ENCODE data around the gene CDK5R1. TPM values are rescaled to one million over a fixed set of nuclear protein-coding genes. Genes with fewer than 3 reads are reported as not detected.

Gene CDK5R1
- total RNA-seq, 2 experiments from 2014 or later = 9.7 to 9.9 TPM

DNA sequence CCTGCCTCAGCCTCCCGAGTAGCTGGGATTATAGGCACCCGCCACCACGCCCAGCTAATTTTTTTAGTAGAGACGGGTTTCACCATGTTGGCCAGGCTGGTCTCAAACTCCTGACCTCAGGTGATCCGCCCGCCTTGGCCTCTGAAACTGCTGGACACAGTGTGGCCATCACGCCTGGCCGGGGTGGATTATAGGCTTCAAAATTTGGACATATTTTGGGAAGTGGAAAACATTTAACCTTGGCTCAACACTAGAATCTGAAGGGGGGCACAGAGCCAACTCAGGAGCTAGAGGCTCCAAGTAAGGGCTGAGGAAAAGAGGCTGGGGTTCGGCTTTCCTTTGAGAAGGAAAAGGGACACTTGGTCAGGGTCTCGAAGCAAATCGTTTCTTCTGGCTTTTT lies 2.2 kb upstream of the CDK5R1 start:
- Mint-ChIP-seq H3K27ac (peak overlapping the region; percentile 42), H3K36me3 (peaks cover 25% of the 10 kb centered on the region), H3K27me3 (no peaks in the 10 kb centered on the region), H3K9me3 (no peaks in the 10 kb centered on the region), H3K4me1 (peaks cover 32% of the 10 kb centered on the region), H3K4me3 (no peak overlapping the region)
- DNase-seq = no peak

DNA sequence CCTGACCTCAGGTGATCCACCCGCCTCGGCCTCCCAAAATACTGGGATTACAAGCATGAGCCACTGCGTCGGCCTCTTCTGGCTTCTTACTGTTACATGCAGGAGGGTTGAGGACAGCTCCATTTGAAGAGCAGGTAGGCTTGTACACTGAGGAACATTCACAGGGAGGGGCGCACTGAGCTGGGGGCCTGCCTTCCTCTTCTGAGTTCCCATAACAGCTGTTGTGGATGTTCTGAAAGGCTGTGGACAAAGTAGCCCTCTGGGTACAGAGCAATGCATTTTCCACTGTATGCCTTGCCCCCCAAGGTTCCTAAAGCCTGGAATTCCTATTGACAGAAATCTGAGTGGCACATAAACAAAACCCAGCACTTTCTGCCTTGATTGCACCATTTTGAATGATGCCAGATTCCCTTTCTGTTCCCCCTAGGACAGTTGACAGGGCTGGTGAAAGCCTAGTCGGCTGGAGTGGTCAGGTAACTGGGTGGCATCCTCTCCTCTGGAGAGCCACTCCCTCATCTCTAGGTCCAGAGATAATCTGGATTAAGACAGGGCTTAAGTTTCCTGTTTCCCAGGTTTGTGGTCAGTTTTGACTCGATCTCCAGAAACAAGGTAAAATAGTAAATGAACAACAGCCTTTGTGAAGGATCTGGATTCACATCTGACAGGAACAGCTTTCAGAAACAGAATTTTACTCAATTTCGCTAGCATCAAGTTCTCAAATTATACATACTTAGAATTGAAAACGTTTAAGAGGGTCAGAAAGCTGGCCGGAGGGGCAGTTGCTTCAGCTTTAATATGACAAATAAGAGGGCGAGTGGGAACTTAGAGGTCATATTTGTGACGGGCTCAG lies 1.3 kb upstream of the CDK5R1 start:
- peak overlapping the region; percentile 48 for H3K4me3 Mint-ChIP-seq

DNA sequence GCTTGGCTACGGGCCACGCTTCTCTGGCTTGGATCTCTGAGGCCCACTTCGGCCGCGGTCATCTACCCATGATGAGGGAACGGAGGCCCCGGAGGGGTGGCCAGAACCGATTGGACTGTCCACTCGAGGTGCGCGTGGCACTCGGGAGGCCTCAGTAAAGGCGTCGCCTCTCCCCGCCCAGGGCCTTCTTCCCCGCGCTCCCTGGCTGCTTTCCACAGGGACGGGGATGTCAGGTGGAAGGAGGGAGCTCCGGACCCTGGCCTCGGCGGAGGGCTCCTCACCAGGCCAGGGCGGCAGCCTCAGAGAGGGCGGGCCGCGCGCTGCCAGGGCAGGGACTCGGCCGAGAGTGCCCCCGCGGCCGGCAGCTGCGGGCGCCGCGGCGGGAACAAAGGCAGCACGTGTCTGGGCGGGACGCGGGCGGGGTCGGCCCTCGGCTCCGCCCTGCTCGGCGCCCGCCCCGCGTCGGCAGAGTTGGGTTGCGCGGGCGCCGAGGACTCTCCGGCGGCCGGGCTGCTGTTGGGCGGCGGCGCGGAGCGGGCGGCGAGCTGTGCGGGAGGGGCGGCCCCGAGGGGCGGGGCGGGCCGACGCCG lies 587 bp upstream of the CDK5R1 start:
- Mint-ChIP-seq H3K27ac (peak overlapping the region; percentile 48), H3K9me3 (no peaks in the 10 kb centered on the region), H3K36me3 (peaks cover 31% of the 10 kb centered on the region), H3K4me1 (peaks cover 46% of the 10 kb centered on the region), H3K27me3 (no peaks in the 10 kb centered on the region), H3K4me3 (peak overlapping the region; percentile 48)
- peak; percentile 79 for DNase-seq

More for the DNA sequence above, 1.3 kb upstream of the CDK5R1 start:
- Mint-ChIP-seq H3K36me3 (peaks cover 30% of the 10 kb centered on the region), H3K27ac (peak overlapping the region; percentile 48), H3K9me3 (no peaks in the 10 kb centered on the region), H3K27me3 (no peaks in the 10 kb centered on the region), H3K4me1 (peaks cover 38% of the 10 kb centered on the region)
- no peak for DNase-seq

DNA sequence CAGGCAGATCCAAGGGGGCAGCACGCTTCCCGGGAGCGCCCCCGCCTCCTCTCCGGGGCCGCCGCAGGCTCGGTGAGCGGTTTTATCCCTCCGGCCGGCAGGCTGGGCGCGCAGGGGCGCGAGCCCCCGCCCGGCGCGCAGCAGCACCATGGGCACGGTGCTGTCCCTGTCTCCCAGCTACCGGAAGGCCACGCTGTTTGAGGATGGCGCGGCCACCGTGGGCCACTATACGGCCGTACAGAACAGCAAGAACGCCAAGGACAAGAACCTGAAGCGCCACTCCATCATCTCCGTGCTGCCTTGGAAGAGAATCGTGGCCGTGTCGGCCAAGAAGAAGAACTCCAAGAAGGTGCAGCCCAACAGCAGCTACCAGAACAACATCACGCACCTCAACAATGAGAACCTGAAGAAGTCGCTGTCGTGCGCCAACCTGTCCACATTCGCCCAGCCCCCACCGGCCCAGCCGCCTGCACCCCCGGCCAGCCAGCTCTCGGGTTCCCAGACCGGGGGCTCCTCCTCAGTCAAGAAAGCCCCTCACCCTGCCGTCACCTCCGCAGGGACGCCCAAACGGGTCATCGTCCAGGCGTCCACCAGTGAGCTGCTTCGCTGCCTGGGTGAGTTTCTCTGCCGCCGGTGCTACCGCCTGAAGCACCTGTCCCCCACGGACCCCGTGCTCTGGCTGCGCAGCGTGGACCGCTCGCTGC lies 832 bp downstream of the CDK5R1 start:
- Mint-ChIP-seq H3K27me3 (no peaks in the 10 kb centered on the region), H3K27ac (peak overlapping the region; percentile 90), H3K36me3 (peaks cover 32% of the 10 kb centered on the region), H3K4me3 (peak overlapping the region; percentile 91), H3K9me3 (no peaks in the 10 kb centered on the region), H3K4me1 (peaks cover 56% of the 10 kb centered on the region)
- DNase-seq = peak; percentile 43

DNA sequence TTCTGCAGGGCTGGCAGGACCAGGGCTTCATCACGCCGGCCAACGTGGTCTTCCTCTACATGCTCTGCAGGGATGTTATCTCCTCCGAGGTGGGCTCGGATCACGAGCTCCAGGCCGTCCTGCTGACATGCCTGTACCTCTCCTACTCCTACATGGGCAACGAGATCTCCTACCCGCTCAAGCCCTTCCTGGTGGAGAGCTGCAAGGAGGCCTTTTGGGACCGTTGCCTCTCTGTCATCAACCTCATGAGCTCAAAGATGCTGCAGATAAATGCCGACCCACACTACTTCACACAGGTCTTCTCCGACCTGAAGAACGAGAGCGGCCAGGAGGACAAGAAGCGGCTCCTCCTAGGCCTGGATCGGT lies 1.4 kb downstream of the CDK5R1 start:
- DNase-seq = no peak
- Mint-ChIP-seq H3K9me3 (no peaks in the 10 kb centered on the region), H3K4me1 (peaks cover 59% of the 10 kb centered on the region), H3K4me3 (peak overlapping the region; percentile 91), H3K27me3 (no peaks in the 10 kb centered on the region), H3K27ac (peak overlapping the region; percentile 90), H3K36me3 (peaks cover 33% of the 10 kb centered on the region)

DNA sequence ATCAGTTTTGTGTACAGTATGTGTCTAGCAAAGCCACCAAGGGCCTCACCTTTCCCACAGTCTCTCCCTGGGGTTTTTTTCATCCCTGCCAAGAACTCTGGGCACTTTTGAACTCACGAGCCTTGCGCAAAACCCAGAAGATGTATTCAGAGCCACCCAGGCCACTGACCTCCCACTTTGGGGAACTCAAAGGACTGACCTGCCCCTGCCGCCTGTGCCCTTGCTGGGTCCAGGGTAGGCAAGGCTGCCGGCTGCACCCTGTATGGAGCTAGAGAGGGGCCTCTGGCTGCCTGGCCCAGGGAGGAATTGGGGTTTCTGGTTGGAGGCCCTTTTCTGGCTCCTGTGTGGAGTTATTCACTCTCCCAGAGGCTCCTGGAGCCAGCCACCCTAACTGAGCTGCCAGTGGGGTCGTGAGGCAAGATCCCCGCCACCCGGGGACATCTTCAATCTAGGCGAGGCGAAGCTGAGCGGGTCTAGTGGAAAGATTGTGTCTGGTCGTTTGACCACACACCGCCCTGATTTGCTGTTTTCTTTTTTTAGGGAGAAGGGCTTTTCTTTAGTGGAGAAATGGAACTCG lies 1.9 kb downstream of the CDK5R1 start:
- peak overlapping the region; percentile 71 for H3K27ac Mint-ChIP-seq
- peak overlapping the region; percentile 91 for H3K4me3 Mint-ChIP-seq
- DNase-seq = no peak
- peaks cover 33% of the 10 kb centered on the region for H3K36me3 Mint-ChIP-seq
- H3K4me1 Mint-ChIP-seq = peaks cover 63% of the 10 kb centered on the region
- H3K9me3 Mint-ChIP-seq = no peaks in the 10 kb centered on the region
- no peaks in the 10 kb centered on the region for H3K27me3 Mint-ChIP-seq

DNA sequence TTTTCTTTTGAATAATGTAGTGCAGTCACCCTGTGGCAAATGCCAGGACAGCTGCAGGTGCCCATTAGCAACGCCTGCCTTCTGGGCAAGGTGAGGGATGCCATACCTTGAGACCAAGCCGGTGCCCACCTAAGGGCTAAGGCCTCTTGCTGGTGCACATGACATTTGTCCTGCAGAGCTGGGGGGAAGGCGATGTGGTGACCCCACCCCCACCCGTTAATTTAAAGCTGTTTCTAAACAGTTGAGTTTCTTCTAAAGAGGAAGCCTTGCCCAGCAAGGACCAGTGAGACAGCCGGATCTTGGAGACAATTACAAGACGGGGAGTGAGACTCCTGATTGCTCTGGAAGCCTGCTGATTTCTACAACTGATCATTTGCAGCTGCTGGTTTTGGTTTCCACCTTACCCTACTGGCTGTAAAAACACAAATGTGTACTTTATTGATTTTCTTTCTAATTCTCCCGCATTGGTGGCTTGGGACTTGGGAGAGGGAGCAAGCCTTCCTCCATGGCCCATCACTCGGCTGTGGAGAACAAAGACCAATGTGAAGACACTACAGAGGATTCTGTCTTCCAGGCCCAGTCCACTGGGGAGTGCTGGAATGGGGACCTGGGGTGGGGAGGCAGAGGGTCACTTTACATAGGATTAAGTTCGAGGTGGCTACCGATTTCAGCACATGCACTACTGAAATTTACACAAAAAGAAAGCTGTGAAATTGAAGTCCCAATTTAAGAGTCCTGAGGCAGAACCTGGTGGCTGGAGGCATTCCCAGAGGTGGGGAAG lies 2.7 kb downstream of the CDK5R1 start:
- peaks cover 64% of the 10 kb centered on the region for H3K4me1 Mint-ChIP-seq
- DNase-seq = no peak
- H3K9me3 Mint-ChIP-seq = no peaks in the 10 kb centered on the region
- H3K4me3 Mint-ChIP-seq = peak overlapping the region; percentile 91
- H3K36me3 Mint-ChIP-seq = peaks cover 33% of the 10 kb centered on the region
- no peaks in the 10 kb centered on the region for H3K27me3 Mint-ChIP-seq
- H3K27ac Mint-ChIP-seq = peak overlapping the region; percentile 71

DNA sequence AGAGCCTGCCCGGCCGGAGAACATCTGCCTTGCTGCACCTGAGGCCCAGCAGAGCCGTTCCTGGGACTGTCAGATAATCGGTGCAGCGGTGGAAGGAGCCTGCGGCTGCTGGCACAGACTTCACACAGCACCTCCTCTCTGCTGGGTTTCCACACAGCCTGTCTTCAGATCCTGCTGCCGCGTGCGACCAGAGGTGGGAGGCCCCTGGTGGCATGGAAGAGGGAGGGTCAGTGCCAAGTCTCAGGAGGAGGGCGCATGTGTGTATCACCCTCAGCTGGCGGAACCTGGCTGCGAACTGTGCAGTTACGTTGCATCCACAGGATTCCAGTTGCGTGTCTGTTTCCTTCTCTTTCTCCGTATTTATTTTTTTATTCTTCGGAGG lies 3.3 kb downstream of the CDK5R1 start:
- peak overlapping the region; percentile 91 for H3K4me3 Mint-ChIP-seq
- peaks cover 65% of the 10 kb centered on the region for H3K4me1 Mint-ChIP-seq
- peak; percentile 34 for DNase-seq
- no peaks in the 10 kb centered on the region for H3K9me3 Mint-ChIP-seq
- peaks cover 33% of the 10 kb centered on the region for H3K36me3 Mint-ChIP-seq
- no peaks in the 10 kb centered on the region for H3K27me3 Mint-ChIP-seq
- H3K27ac Mint-ChIP-seq = peak overlapping the region; percentile 71

DNA sequence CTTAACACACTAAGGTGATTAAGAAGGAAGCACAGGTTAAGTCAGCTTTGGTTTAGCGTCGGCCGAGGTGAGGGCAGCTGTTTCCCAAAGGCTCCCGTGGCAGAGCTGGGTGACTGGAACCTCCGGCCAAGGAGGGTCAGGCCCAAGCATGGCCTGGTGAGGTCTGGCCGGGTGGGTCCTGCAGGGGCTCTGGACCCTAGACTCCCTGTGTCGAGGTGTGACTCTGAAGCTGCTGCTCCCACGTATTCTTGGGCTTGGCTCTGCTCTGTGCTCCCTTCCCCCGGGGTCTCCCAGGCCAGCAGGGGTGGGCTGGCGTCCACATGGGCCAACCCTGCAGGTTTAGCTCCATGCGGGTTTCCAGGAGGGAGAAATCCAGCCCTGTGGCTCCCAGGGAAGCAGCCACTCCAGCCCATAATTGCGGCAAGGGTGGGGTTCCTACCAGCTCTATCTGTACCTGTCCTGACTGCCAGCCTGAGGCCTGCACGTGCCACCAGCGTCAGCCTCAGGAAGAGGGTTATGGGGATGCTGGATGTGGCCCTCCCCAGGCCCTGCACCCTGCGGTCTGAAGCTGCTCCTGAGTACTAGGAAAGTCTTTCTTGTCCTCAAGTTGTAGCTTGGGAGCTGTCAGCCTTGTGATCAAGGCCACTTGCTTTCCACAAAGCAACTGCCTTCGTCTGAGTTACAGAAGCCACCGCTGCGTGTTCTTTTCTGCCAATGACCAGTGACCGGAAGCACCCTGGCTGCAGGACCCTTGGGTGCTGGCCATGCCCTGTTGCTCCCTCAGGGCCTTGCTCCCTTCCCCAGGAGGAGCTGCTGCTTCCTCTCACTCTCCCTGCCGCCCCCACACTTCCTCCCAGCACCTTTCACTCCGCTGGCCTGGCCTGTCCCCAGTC lies 4.8 kb downstream of the CDK5R1 start:
- H3K4me3 Mint-ChIP-seq = peak overlapping the region; percentile 91
- H3K27me3 Mint-ChIP-seq = no peaks in the 10 kb centered on the region
- H3K4me1 Mint-ChIP-seq = peaks cover 68% of the 10 kb centered on the region
- DNase-seq = peak; percentile 67
- H3K27ac Mint-ChIP-seq = peak overlapping the region; percentile 91
- H3K9me3 Mint-ChIP-seq = no peaks in the 10 kb centered on the region
- H3K36me3 Mint-ChIP-seq = peaks cover 33% of the 10 kb centered on the region

DNA sequence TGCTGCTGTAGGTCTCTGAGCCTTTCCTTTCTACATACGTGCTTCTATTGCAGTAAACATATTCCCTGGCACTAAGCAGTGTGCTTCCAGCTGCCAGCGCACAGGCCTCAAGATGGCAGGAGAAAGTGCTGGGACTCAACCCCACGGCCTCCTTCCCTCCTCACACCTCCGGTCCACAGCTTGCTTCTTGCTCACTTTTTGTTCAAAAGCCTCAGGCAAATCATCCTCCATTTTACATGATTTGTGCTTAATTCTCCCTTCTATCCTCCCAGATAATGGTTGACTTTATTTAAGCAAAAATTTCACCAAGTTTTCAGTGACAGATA lies 5.4 kb downstream of the CDK5R1 start:
- no peak for DNase-seq
- H3K9me3 Mint-ChIP-seq = no peaks in the 10 kb centered on the region
- peak overlapping the region; percentile 91 for H3K27ac Mint-ChIP-seq
- peaks cover 33% of the 10 kb centered on the region for H3K36me3 Mint-ChIP-seq
- no peaks in the 10 kb centered on the region for H3K27me3 Mint-ChIP-seq
- peak overlapping the region; percentile 91 for H3K4me3 Mint-ChIP-seq
- H3K4me1 Mint-ChIP-seq = peaks cover 71% of the 10 kb centered on the region

DNA sequence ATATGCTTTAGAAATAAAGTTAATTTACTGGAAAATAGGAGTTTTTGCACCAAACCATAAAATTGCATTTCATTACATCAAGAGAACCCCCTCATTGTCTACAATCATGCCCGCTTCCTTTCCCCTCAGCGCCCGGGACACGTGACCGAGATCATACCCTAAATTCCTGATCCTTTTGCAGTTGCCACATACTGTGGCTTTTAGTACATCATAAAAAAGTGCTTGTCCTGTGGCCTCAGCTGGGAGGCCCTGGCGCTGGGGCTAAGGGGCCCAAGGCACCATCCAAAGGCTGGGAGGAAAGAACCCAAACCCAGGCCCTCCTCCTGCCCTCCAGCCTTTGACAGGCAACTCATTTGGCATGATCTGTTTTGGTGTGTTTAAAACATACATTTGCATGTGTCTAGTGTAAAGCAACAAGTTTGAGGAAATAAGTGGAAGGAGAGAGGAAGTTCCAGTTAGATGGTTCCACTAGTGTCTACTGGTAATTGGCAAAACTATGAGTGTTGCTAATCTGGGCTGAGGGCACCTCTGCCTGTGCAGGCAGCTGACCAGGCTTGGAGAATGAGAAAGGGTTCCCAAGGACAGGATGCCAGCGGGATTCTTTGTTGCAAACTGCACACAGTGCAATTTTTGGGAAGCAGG lies 6.0 kb downstream of the CDK5R1 start:
- H3K4me1 Mint-ChIP-seq = peaks cover 69% of the 10 kb centered on the region
- H3K9me3 Mint-ChIP-seq = no peaks in the 10 kb centered on the region

DNA sequence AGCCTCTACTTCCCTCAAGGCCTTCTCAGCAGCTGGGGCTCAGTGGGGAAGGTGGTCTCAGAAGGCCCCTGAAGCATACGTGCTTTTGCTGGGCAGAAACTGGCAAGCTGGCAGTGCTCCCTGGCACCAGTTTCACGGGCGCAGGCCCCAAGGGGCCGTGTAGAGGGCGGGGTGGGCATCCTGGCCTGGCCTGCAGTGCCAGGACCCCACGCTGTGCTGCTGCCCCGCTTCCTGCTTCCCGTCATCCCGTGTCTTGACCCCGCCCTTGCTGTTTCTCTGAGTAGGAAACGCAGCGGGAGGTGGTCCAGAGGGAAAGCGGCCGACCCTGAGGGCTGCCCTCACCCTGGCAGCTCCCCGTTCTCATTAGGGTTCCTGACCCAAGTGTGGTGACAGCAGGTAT lies 6.8 kb downstream of the CDK5R1 start:
- Mint-ChIP-seq H3K27ac (peak overlapping the region; percentile 12), H3K9me3 (no peaks in the 10 kb centered on the region), H3K4me1 (peaks cover 63% of the 10 kb centered on the region), H3K27me3 (no peaks in the 10 kb centered on the region), H3K36me3 (peaks cover 23% of the 10 kb centered on the region), H3K4me3 (no peak overlapping the region)
- no peak for DNase-seq

More for the DNA sequence above, 6.0 kb downstream of the CDK5R1 start:
- Mint-ChIP-seq H3K36me3 (peaks cover 30% of the 10 kb centered on the region), H3K27me3 (no peaks in the 10 kb centered on the region), H3K27ac (peak overlapping the region; percentile 91), H3K4me3 (peak overlapping the region; percentile 91)
- DNase-seq = no peak

DNA sequence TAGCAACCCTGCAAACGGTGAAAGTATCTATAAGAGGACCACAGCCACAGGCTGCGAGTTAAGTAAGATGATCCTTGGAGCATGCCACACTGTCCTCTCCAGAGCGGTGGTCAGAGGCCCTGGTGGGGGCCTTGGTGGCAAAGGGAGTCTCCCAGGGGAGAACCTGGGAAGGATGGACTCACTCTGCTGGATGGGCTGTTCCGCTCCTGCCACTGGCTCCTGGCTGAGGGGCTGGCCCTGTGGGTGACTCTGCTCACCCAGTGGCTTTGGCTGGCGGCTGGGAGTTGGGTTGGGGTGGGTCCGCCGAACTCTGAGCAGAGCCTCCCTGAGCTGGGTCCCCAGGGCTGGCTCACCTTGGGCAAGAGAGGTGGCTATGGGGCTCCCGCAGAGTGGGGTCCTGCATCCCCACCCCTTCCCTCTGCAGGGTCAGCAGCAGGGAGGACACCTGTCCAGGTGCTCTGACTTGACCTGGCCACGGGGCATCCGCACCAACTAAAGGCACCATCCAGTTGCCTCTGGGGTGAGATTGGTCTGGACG lies 7.3 kb downstream of the CDK5R1 start:
- no peaks in the 10 kb centered on the region for H3K9me3 Mint-ChIP-seq
- no peak for DNase-seq
- H3K4me1 Mint-ChIP-seq = peaks cover 59% of the 10 kb centered on the region
- H3K27ac Mint-ChIP-seq = peak overlapping the region; percentile 45
- peak overlapping the region; percentile 32 for H3K4me3 Mint-ChIP-seq
- no peaks in the 10 kb centered on the region for H3K27me3 Mint-ChIP-seq
- peaks cover 18% of the 10 kb centered on the region for H3K36me3 Mint-ChIP-seq

All from activated naive CD8-positive, alpha-beta T cell treated with anti-CD3 and anti-CD28 coated beads for 36 hours (primary cell).